Thyroid gland (tissue), 4 donors: ENCODE data around the gene TLE5.

Experiments used
- CTCF ChIP-seq, 6 experiments: fragments of 200-600 bp in 3 of 6; fragments of 450-650 bp in 3 of 6; sonication (generic) in 3 of 6; IDR thresholded peaks; one replicate each; pipeline ENCODE4 v1.5.1; 2016 to 2019; ENCODE audit warnings: antibody characterized with exemption in 6 of 6, mild to moderate bottlenecking in 2 of 6, inconsistent platforms in 1 of 6, moderate library complexity in 1 of 6
- POLR2A ChIP-seq, 2 donors: fragments of 450-650 bp; IDR thresholded peaks; one replicate each; pipeline ENCODE4 v1.6.1; 2017; ENCODE audit warnings: antibody characterized with exemption in 2 of 2, mild to moderate bottlenecking in 2 of 2, moderate library complexity in 1 of 2

- TF ChIP-seq POLR2A (IDR thresholded peaks at IDR 0.05) (no peak), CTCF (IDR thresholded peaks at IDR 0.05) (no peak)
These were observed 47.2 kb upstream of the TLE5 start for GRCh38 chr19:3109491-3109890.
